ENCODE measurements around the gene EIF4G1. TPM values are rescaled to one million over a fixed set of nuclear protein-coding genes. Genes with fewer than 3 reads are reported as not detected.
A peak's percentile ranks its signal among the peaks of the same experiment; 100 is the strongest.

Gene EIF4G1
- total RNA-seq, 2 experiments from 2014 or later: 479 to 556 TPM

- ChIA-PET POLR2A (no interaction called here), CTCF (no interaction called here)
- Mint-ChIP-seq H3K4me3 (no peak overlapping the region), H3K27me3 (no peaks in the 10 kb centered on the region), H3K27ac (peak overlapping the region; percentile 43), H3K36me3 (ENCODE audit: low read depth) (peaks cover 82% of the 10 kb centered on the region), H3K4me1 (peaks cover 45% of the 10 kb centered on the region), H3K9me3 (ENCODE audit: low read depth) (no peaks in the 10 kb centered on the region)
- no peak for DNase-seq
- no peak for ATAC-seq
- intact Hi-C loops (cut with DNase I, micrococcal nuclease): no loop called here
These were observed 8.5 kb downstream of the EIF4G1 start for GRCh38 chr3:184322731-184323487.

DNA sequence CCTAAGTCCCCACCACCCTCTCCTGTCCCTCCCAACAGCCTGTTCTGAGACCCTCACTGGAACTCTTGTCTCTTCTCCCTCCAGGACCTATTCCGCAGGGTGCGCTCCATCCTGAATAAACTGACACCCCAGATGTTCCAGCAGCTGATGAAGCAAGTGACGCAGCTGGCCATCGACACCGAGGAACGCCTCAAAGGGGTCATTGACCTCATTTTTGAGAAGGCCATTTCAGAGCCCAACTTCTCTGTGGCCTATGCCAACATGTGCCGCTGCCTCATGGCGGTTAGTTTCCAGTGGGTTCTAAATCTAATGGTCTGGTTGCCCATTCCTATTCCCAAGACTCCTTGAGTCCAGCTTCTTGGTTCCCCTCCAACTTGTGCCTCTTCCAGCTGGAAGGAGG is 9.3 kb downstream of the EIF4G1 start:
- no peak for DNase-seq
- H3K4me1 Mint-ChIP-seq: peaks cover 45% of the 10 kb centered on the region
- ChIA-PET CTCF (interaction anchor here (0.7 to 1.0 kb wide), 2 partner anchors 30 to 222 kb away, joined by 3 read pairs; no protein-coding TSS in a partner anchor), POLR2A (interaction anchor here (2.5 kb wide), 1 partner anchor 8 kb away, joined by 10 read pairs; no protein-coding TSS in a partner anchor)
- H3K27me3 Mint-ChIP-seq: no peaks in the 10 kb centered on the region
- H3K27ac Mint-ChIP-seq: peak overlapping the region; percentile 31
- H3K4me3 Mint-ChIP-seq: no peak overlapping the region
- no peaks in the 10 kb centered on the region for H3K9me3 Mint-ChIP-seq (ENCODE audit: low read depth)
- intact Hi-C loops (cut with DNase I, micrococcal nuclease): no loop called here
- ATAC-seq: no peak
- H3K36me3 Mint-ChIP-seq (ENCODE audit: low read depth): peaks cover 87% of the 10 kb centered on the region

GRCh38 chr3:184325269-184325668 is 10.9 kb downstream of the EIF4G1 start:
- H3K36me3 Mint-ChIP-seq (ENCODE audit: low read depth): peaks cover 94% of the 10 kb centered on the region

GRCh38 chr3:184325715-184326369 is 11.4 kb downstream of the EIF4G1 start:
- CTCF ChIA-PET: interaction anchor here (0.7 to 1.4 kb wide), 7 partner anchors 10 to 144 kb away, joined by 3 to 4 read pairs (median 3); no protein-coding TSS in a partner anchor
- Mint-ChIP-seq H3K36me3 (ENCODE audit: low read depth) (peaks cover 93% of the 10 kb centered on the region), H3K9me3 (ENCODE audit: low read depth) (no peaks in the 10 kb centered on the region), H3K4me3 (no peak overlapping the region), H3K27ac (peak overlapping the region; percentile 67), H3K4me1 (peaks cover 38% of the 10 kb centered on the region), H3K27me3 (no peaks in the 10 kb centered on the region)
- POLR2A ChIA-PET: interaction anchor here (0.6 to 2.5 kb wide), 8 partner anchors 10 to 166 kb away, joined by 3 to 10 read pairs (median 4); no protein-coding TSS in a partner anchor
- DNase-seq (peak; percentile 70), ATAC-seq (peak; percentile 94)
- intact Hi-C loops (cut with DNase I, micrococcal nuclease): no loop called here

More at GRCh38 chr3:184325269-184325668, 10.9 kb downstream of the EIF4G1 start:
- ATAC-seq (no peak), DNase-seq (no peak)
- peak overlapping the region; percentile 65 for H3K27ac Mint-ChIP-seq
- no peaks in the 10 kb centered on the region for H3K27me3 Mint-ChIP-seq
- no peaks in the 10 kb centered on the region for H3K9me3 Mint-ChIP-seq (ENCODE audit: low read depth)
- intact Hi-C loops (cut with DNase I, micrococcal nuclease): no loop called here
- ChIA-PET CTCF (interaction anchor here (1.0 to 1.4 kb wide), 3 partner anchors 13 to 28 kb away, joined by 3 to 4 read pairs (median 4); no protein-coding TSS in a partner anchor), POLR2A (interaction anchor here (0.7 to 2.5 kb wide), 5 partner anchors 9 to 82 kb away, joined by 3 to 10 read pairs (median 3); no protein-coding TSS in a partner anchor)
- H3K4me3 Mint-ChIP-seq: no peak overlapping the region
- H3K4me1 Mint-ChIP-seq: peaks cover 42% of the 10 kb centered on the region

DNA sequence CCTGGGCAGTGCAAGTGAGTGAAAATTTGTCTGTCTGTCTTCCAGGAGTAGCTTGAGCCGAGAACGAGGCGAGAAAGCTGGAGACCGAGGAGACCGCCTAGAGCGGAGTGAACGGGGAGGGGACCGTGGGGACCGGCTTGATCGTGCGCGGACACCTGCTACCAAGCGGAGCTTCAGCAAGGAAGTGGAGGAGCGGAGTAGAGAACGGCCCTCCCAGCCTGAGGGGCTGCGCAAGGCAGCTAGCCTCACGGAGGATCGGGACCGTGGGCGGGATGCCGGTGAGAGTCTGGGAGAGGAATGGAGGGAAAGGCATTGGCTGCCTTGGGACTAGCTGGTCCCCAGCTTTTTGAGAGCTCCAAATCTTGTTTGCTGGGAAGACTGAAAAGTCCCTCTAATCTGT is 12.8 kb downstream of the EIF4G1 start:
- Mint-ChIP-seq H3K9me3 (ENCODE audit: low read depth) (no peaks in the 10 kb centered on the region), H3K27ac (no peak overlapping the region), H3K4me1 (peaks cover 44% of the 10 kb centered on the region), H3K4me3 (no peak overlapping the region), H3K36me3 (ENCODE audit: low read depth) (peaks cover 93% of the 10 kb centered on the region), H3K27me3 (no peaks in the 10 kb centered on the region)
- CTCF ChIA-PET: interaction anchor here (1.2 to 1.4 kb wide), 2 partner anchors 8 to 24 kb away, joined by 3 read pairs; no protein-coding TSS in a partner anchor
- intact Hi-C loops (cut with DNase I, micrococcal nuclease): no loop called here
- ATAC-seq: no peak
- DNase-seq: no peak
- POLR2A ChIA-PET: interaction anchor here (0.5 kb wide), 1 partner anchor 735 kb away, joined by 7 read pairs; no protein-coding TSS in a partner anchor

DNA sequence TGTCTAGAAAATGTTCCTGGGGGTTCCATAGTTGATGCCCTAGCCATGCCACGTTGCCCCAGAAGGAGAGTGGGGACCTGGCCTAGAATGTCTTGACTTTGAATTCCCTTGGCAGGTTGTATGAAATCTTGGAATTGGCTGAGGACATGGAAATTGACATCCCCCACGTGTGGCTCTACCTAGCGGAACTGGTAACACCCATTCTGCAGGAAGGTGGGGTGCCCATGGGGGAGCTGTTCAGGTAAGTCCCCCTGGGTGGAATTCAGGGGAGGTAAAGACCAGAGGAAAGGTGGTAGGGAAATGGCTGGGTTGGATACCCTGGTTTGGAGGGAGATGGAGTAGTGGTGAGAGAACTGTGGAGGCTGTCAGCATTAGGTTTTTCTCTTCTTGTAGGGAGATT is 14.1 kb downstream of the EIF4G1 start:
- Mint-ChIP-seq H3K9me3 (ENCODE audit: low read depth) (no peaks in the 10 kb centered on the region), H3K27ac (peak overlapping the region; percentile 53), H3K4me3 (no peak overlapping the region), H3K4me1 (peaks cover 53% of the 10 kb centered on the region), H3K36me3 (ENCODE audit: low read depth) (peaks cover 93% of the 10 kb centered on the region), H3K27me3 (no peaks in the 10 kb centered on the region)
- ChIA-PET POLR2A (no interaction called here), CTCF (interaction anchor here (0.9 kb wide), 1 partner anchor 12 kb away, joined by 3 read pairs; no protein-coding TSS in a partner anchor)
- DNase-seq (no peak), ATAC-seq (no peak)
- intact Hi-C loops (cut with DNase I, micrococcal nuclease): no loop called here

- ATAC-seq: no peak
- ChIA-PET CTCF (no interaction called here), POLR2A (no interaction called here)
- Mint-ChIP-seq H3K4me1 (peaks cover 61% of the 10 kb centered on the region), H3K27me3 (no peaks in the 10 kb centered on the region), H3K4me3 (no peak overlapping the region), H3K27ac (peak overlapping the region; percentile 90), H3K36me3 (ENCODE audit: low read depth) (peaks cover 72% of the 10 kb centered on the region), H3K9me3 (ENCODE audit: low read depth) (no peaks in the 10 kb centered on the region)
- no peak for DNase-seq
- intact Hi-C loops (cut with DNase I, micrococcal nuclease): loop anchor here in 1 of 2 experiments (10.0 kb wide), 1 partner anchor 1602 kb away; the partner anchor contains the start of gene TRA2B
These were observed 18.1 kb downstream of the EIF4G1 start for GRCh38 chr3:184332370-184333090.

DNA sequence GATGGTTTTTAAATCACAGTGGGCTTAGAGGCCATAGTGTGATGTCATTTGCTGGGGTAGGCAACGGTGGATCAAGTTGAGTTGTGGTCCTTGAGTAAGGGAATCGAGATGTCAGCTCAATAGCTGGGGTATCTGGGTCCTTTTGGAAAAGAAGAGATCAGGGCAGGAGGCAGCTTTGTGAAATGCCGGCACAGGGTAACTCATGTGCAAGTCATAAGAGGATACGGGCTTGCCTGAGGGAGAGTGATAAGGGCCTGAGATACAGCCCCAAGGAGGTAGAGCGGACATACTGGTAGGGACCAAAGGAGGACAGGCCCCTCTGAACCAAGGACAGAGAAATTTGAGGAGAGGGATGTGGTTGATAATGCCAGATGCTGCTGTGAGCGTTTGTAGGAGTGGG is 18.8 kb downstream of the EIF4G1 start:
- CTCF ChIA-PET: interaction anchor here (0.7 kb wide), 1 partner anchor 14 kb away, joined by 3 read pairs; no protein-coding TSS in a partner anchor
- Mint-ChIP-seq H3K4me1 (peaks cover 68% of the 10 kb centered on the region), H3K4me3 (no peak overlapping the region), H3K27me3 (no peaks in the 10 kb centered on the region), H3K27ac (peak overlapping the region; percentile 90), H3K36me3 (ENCODE audit: low read depth) (peaks cover 66% of the 10 kb centered on the region), H3K9me3 (ENCODE audit: low read depth) (no peaks in the 10 kb centered on the region)
- intact Hi-C loops (cut with DNase I, micrococcal nuclease): loop anchor here in 1 of 2 experiments (10.0 kb wide), 1 partner anchor 1602 kb away; the partner anchor contains the start of gene TRA2B
- DNase-seq: no peak
- POLR2A ChIA-PET: no interaction called here
- ATAC-seq: no peak

DNA sequence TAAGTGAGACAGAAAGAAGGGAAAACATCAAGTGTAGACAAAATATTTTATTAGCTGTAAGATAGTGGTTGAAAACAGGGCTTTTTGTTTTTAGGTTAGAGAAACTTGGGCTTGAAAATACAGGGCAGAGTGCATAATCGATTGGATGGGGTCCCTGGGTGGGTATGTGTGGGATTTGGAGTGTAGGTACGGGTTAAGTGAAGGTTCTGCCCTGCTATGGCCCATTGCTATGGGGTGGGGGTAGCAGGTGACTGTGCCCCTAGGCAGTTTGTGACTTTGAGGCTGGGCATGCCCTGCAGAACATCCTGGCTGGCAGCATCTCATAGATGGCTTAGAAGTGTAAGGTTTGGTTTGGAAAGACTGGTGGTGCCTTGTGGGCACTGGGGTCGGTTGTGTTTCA is 19.3 kb downstream of the EIF4G1 start:
- no peak for DNase-seq
- Mint-ChIP-seq H3K4me3 (no peak overlapping the region), H3K27me3 (no peaks in the 10 kb centered on the region), H3K36me3 (ENCODE audit: low read depth) (peaks cover 61% of the 10 kb centered on the region), H3K9me3 (ENCODE audit: low read depth) (no peaks in the 10 kb centered on the region), H3K4me1 (peaks cover 67% of the 10 kb centered on the region), H3K27ac (peak overlapping the region; percentile 90)
- CTCF ChIA-PET: interaction anchor here (0.7 kb wide), 1 partner anchor 15 kb away, joined by 3 read pairs; no protein-coding TSS in a partner anchor
- intact Hi-C loops (cut with DNase I, micrococcal nuclease): loop anchor here (1.0 to 10.0 kb wide), 3 partner anchors 17 to 1601 kb away; partner anchors contain the start of gene TRA2B (in 1 of the 2)
- POLR2A ChIA-PET: no interaction called here
- no peak for ATAC-seq

GRCh38 chr3:184334470-184335158 is 20.2 kb downstream of the EIF4G1 start:
- H3K4me3 Mint-ChIP-seq: no peak overlapping the region
- no peaks in the 10 kb centered on the region for H3K9me3 Mint-ChIP-seq (ENCODE audit: low read depth)
- ATAC-seq (peak; percentile 74), DNase-seq (peak; percentile 71)
- POLR2A ChIA-PET: interaction anchor here (0.7 kb wide), 1 partner anchor 29 kb away, joined by 4 read pairs; no protein-coding TSS in a partner anchor
- intact Hi-C loops (cut with DNase I, micrococcal nuclease): loop anchor here (1.0 to 10.0 kb wide), 7 partner anchors 18 to 1600 kb away; partner anchors contain the start of genes AP2M1 (in 1 of the 2), EIF4G1 (in 1 of the 2), PSMD2 (in 1 of the 2) and TRA2B (in 1 of the 2)
- peak overlapping the region; percentile 90 for H3K27ac Mint-ChIP-seq
- H3K4me1 Mint-ChIP-seq: peaks cover 65% of the 10 kb centered on the region
- H3K27me3 Mint-ChIP-seq: no peaks in the 10 kb centered on the region
- CTCF ChIA-PET: interaction anchor here (1.3 kb wide), 1 partner anchor 179 kb away, joined by 3 read pairs; no protein-coding TSS in a partner anchor
- peaks cover 51% of the 10 kb centered on the region for H3K36me3 Mint-ChIP-seq (ENCODE audit: low read depth)

Measured in activated CD4-positive, alpha-beta T cell treated with anti-CD3 and anti-CD28 coated beads for 36 hours (primary cell).